Kidney (tissue), 14 donors: ENCODE data around the gene INPP5D. TPM values are rescaled to one million over a fixed set of nuclear protein-coding genes. Genes with fewer than 3 reads are reported as not detected.

Experiments
- DNase-seq, 5 donors: peaks; one replicate each; pipeline ENCODE4 v3.0.0-alpha.2; 2013 to 2020
- FAIRE-seq: peaks from 2 replicates; lab custom pipeline; 2012; peaks lifted over from hg19 to GRCh38; lab: Jason Lieb, UNC
- H3K27ac ChIP-seq, 2 donors: one replicate each; pipeline ENCODE4 v1.7.0; 2013; ENCODE audit warnings: low read depth in 2 of 2, low read length in 2 of 2, inconsistent platforms in 1 of 2
- H3K27me3 ChIP-seq: one replicate; pipeline ENCODE4 v1.7.1; 2013; ENCODE audit warnings: low read length, inconsistent platforms; ENCODE audit not compliant: control insufficient read depth, insufficient read depth
- H3K36me3 ChIP-seq, 3 donors: one replicate each; pipeline versions ENCODE4 v1.7.0 to v1.7.1; 2013; ENCODE audit warnings: low read length in 3 of 3, control low read depth in 1 of 3, inconsistent platforms in 1 of 3; ENCODE audit not compliant: insufficient read depth in 3 of 3, control insufficient read depth in 2 of 3
- H3K4me1 ChIP-seq, 3 donors: one replicate each; pipeline versions ENCODE4 v1.7.0 to v1.7.1; 2013; ENCODE audit warnings: low read length in 3 of 3, inconsistent platforms in 1 of 3, low read depth in 1 of 3; ENCODE audit not compliant: control insufficient read depth in 2 of 3, insufficient read depth in 2 of 3
- H3K4me3 ChIP-seq, 3 donors: one replicate each; pipeline versions ENCODE4 v1.7.0 to v1.8.1; 2013; ENCODE audit warnings: low read length in 3 of 3, control low read depth in 1 of 3, inconsistent platforms in 1 of 3
- H3K9ac ChIP-seq, 3 donors: one replicate each; pipeline versions ENCODE4 v1.7.0 to v1.7.1; 2013; ENCODE audit warnings: low read length in 3 of 3, control low read depth in 1 of 3, inconsistent platforms in 1 of 3
- H3K9me3 ChIP-seq, 3 donors: one replicate each; pipeline versions ENCODE4 v1.7.0 to v1.7.1; 2013; ENCODE audit warnings: low read length in 3 of 3, control low read depth in 1 of 3, inconsistent platforms in 1 of 3; ENCODE audit not compliant: control insufficient read depth in 2 of 3, insufficient read depth in 1 of 3
- intact Hi-C: fragments of 100-400 bp; cut with DNase I; formaldehyde crosslinking; loops from one replicate; pipeline ENCODE4 v1.11.1; 2022
- polyA plus RNA-seq: library from polyadenylated mRNA; stranded (reverse); fragments of 350-450 nt; fragmentation: Illumina TruSeq; extraction: RNeasy Lipid Tissue Mini Kit (QIAGEN cat#74804); gene quantifications from one replicate; pipeline ENCODE4 v1.2.3, GENCODE V29; 2014; ENCODE audit warnings: low read depth, low replicate concordance; ENCODE audit not compliant: insufficient read depth
- total RNA-seq: library from RNA; stranded (reverse); fragmentation: NEBNext Ultra II Directional; extraction: Animal tissue kit (Norgen Biotek cat#: 25700); gene quantifications from one replicate; pipeline ENCODE4 v1.2.1, GENCODE V29; 2021
- TF ChIP-seq, protein P1 (sequence below): IDR thresholded peaks from 3 replicates; pipeline ENCODE4 v1.5.1; 2012; ENCODE audit warnings: mild to moderate bottlenecking, moderate library complexity, borderline replicate concordance; ENCODE audit not compliant: insufficient read depth; ENCODE audit errors: extremely low read depth
- donor health status: control.
- donor health status: control.
- donor health status: control.
- donor health status: control.
- donor health status: control.
- donor health status: DM: yes; HTN: yes; CAD: no.
- donor health status: Normal renal cell carcinoma (clear cell type).

INPP5D gene
- total and polyA plus RNA-seq, 2 donors from 2014 or later = 2.6 to 29.6 TPM

DNA sequence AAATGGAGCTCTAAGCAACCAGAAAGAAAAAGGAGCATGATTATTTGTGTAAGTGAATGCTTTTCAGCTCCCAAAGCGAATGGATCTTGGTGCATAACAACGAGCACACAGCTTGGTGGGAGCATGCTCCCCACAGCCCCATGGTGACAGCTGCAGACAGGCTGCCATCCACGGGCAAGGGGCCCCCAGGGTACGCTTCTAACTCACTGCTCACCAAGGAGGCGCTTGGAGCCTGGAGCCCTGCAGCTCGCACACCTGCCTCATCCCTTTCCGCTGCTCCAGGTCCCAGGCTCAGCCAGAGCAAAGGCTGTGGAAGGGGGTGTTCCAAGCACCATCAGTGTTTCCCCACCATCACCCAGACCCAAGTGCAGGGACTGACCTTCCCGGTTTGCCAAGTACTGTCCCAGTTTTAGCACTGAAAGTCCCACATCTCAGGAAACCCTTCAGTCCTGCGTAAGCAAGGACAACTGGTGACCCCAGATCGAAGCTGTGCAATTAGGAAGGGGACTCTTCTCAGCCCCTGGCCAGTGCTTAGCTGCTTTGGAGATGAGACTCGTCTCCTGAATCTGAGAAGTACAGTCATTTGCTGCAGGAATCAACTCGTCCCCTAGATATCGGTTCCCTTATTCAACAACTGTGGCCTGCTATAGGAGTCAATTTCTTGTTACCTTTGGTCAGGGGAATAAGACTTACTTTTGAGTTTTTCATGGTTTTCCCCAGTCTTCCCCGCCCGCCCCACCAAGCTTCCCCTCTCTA lies 141.3 kb downstream of the INPP5D start:
- H3K4me3 ChIP-seq = no peak overlapping the region
- peaks cover 0 to 13% (median 3%) of the 10 kb centered on the region in 3 donors for H3K9me3 ChIP-seq
- H3K27me3 ChIP-seq = no peaks in the 10 kb centered on the region
- H3K9ac ChIP-seq = no peak overlapping the region
- H3K27ac ChIP-seq = no peak overlapping the region
- DNase-seq (peak in 1 of 5 donors; percentile 54), FAIRE-seq (no peak)
- H3K4me1 ChIP-seq = peaks cover 0 to 3% (median 0%) of the 10 kb centered on the region in 3 donors
- TF ChIP-seq, protein P1, sequence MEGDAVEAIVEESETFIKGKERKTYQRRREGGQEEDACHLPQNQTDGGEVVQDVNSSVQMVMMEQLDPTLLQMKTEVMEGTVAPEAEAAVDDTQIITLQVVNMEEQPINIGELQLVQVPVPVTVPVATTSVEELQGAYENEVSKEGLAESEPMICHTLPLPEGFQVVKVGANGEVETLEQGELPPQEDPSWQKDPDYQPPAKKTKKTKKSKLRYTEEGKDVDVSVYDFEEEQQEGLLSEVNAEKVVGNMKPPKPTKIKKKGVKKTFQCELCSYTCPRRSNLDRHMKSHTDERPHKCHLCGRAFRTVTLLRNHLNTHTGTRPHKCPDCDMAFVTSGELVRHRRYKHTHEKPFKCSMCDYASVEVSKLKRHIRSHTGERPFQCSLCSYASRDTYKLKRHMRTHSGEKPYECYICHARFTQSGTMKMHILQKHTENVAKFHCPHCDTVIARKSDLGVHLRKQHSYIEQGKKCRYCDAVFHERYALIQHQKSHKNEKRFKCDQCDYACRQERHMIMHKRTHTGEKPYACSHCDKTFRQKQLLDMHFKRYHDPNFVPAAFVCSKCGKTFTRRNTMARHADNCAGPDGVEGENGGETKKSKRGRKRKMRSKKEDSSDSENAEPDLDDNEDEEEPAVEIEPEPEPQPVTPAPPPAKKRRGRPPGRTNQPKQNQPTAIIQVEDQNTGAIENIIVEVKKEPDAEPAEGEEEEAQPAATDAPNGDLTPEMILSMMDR = no peak
- intact Hi-C loops = no loop called here
- no peaks in the 10 kb centered on the region for H3K36me3 ChIP-seq

DNA sequence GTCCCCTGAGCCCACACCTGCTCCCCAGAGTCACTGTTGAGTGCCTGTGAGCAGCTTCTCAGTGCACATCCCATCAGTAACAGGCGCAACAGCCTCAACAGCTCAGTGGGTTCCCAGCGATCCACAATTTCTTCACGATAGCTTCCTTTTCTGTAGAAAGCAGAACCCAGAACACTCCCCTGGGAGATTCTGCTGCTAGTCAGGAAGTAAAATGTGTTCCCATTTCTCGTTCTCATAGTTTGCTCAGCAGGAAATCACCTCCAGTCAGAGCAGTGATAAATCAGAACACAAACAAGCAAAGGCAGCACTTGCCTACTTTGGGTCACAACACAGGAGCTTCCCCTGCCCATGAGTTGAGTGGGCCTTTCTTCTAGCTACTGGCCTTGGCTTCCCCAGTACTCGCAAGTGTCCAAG lies 142.4 kb downstream of the INPP5D start:
- DNase-seq (no peak), FAIRE-seq (no peak)
- TF ChIP-seq, protein P1 = no peak
- no peaks in the 10 kb centered on the region for H3K36me3 ChIP-seq
- no peak overlapping the region for H3K27ac ChIP-seq
- H3K9ac ChIP-seq = no peak overlapping the region
- peaks cover 0 to 13% (median 3%) of the 10 kb centered on the region in 3 donors for H3K9me3 ChIP-seq
- intact Hi-C loops = no loop called here
- no peak overlapping the region for H3K4me3 ChIP-seq
- H3K4me1 ChIP-seq = peaks cover 0 to 3% (median 0%) of the 10 kb centered on the region in 3 donors
- no peaks in the 10 kb centered on the region for H3K27me3 ChIP-seq

DNA sequence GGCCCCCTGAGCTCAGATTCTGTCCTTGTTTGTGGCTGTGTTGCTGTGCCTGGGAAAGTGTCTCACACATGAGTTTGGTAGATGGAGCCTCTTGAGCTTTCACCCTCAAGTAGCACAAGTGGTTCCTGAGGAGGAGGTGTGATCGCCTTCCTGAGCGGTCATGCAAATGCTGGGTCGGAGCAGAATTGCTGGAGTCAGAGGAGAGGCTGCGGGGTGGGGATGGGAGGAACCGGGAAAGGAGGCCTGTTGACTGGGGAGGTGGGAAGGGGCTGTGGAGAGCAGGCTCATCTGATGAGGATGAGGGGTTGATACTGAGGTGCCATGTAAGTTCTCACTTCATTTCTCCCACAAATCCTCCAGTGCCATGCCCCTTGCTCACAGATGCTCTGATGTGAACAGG lies 142.9 kb downstream of the INPP5D start:
- no peaks in the 10 kb centered on the region for H3K36me3 ChIP-seq
- H3K4me3 ChIP-seq = no peak overlapping the region
- no peak for FAIRE-seq

More for the DNA sequence above, 142.9 kb downstream of the INPP5D start:
- TF ChIP-seq, protein P1 = no peak
- peaks cover 0 to 13% (median 3%) of the 10 kb centered on the region in 3 donors for H3K9me3 ChIP-seq
- no peak overlapping the region for H3K9ac ChIP-seq
- DNase-seq = peak in 1 of 5 donors; percentile 49
- no peak overlapping the region for H3K27ac ChIP-seq
- intact Hi-C loops = no loop called here
- H3K27me3 ChIP-seq = no peaks in the 10 kb centered on the region
- peaks cover 0 to 3% (median 0%) of the 10 kb centered on the region in 3 donors for H3K4me1 ChIP-seq
